GM18520 (cell line): ENCODE results near the gene NAA11.
"Not testable (repeated sequence)": the region's sequence is repeated elsewhere in the genome, so short reads cannot be mapped to it uniquely, and the experiment has no call there.

Experiments used
- ATAC-seq: cut with Tn5 transposase; IDR thresholded peaks from one replicate; pipeline ENCODE4 v1.9.1; 2021; ENCODE audit not compliant: unreplicated experiment

The NAA11 gene

GRCh38 chr4:79311279-79311678, 14.6 kb downstream of the NAA11 start:
- ATAC-seq: no peak

- no peak for ATAC-seq
Measured at GRCh38 chr4:79308971-79309370, 16.9 kb downstream of the NAA11 start.

- ATAC-seq: no peak
Measured at GRCh38 chr4:79308137-79308536, 17.7 kb downstream of the NAA11 start.

GRCh38 chr4:79306795-79307194, 19.1 kb downstream of the NAA11 start:
- ATAC-seq: no peak

- no peak for ATAC-seq
Measured at GRCh38 chr4:79300280-79300679, 25.6 kb downstream of the NAA11 start.

GRCh38 chr4:79298484-79298883, 27.4 kb downstream of the NAA11 start:
- no peak for ATAC-seq

DNA sequence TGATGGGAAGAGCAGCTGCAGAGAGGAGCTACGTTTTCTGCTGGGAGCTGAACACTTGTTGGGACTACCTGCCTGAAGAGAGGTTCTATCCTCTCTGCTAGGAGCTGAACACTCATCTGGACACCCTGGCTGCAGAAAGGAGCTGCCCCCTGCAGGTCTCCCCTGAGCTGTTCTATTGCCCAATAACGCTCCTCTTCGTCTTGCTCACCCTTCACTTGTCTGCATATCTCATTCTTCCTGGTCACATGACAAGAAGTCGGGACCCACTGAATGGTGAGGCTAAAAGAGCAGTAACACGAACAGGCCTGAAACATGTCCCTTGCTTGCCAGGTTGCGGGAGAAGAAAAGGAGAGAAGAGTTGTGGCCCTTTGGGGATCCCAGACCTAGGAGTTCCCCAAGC, 27.8 kb downstream of the NAA11 start:
- ATAC-seq: no peak

- ATAC-seq: no peak
Measured at GRCh38 chr4:79297479-79297878, 28.4 kb downstream of the NAA11 start.

DNA sequence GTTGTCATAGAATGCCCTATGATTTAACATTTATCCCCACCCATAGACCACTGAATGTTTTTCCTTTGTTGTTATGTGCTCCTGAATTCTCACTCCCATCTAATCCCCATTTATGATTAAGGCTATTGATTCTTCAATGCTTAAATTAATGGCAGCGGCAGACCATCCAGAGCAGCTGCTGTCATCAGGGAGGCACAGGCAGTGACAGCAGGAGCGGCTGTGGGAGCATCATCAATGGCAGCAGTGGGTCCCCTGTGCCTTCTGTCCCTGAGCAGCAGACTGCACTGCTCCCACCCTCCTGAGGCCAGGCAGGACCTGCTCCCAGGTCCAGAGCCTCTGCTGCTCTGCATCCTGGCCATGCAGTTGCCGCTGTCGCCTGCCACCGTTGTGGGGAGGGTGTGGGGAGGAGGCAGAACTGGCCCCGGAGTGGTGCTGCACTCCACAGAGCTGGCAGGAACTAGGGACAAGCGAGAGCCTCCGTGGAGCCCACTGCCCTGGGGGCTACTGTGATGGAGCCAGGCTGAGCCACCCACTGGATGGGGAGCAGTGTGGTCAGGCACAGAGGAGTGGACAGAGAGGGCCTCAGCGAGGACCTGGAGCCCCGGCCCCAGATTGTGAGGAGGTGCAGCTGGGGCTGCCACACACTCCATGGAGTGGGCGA, 29.0 kb downstream of the NAA11 start:
- no peak for ATAC-seq

GRCh38 chr4:79295086-79295485, 30.8 kb downstream of the NAA11 start:
- ATAC-seq: no peak

GRCh38 chr4:79294064-79294463, 31.8 kb downstream of the NAA11 start:
- ATAC-seq: no peak

DNA sequence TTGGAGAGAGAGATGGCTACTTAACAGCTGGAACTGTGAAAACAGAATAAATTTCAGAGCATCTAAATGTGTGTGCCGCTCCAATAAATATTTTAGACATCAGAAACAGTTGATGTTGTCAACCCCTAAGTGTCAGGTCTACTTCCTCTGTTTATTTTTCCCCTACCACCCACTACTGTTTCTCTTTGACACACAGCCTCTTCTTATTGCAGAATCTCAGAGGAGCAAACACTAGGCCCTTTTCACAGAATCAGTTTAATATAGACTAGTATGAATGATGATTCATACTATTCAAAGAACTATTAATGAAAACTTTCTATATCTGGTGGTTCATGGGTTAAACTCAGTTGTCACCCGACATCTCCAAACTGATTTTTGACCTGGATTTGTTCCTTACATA, 33.9 kb downstream of the NAA11 start:
- no peak for ATAC-seq

DNA sequence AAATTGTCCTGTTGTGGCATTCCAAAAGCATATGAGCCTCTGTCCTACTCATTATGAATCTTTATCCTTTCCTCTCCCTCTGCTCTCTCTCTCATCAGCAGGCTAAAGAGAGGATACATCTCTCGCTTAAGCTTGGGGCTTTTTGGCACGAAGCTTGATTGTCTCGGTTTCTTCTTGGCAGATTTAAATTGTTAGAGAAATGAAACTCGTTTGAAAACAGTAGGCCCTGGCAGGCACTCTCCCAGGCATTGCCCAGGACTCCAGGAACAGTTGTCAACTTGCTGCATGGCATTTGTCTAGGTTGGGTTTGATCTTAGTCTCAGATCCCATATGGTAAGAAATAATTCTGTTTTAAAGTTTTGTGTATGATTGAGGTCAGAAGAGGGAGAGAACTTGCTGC, 35.5 kb downstream of the NAA11 start:
- no peak for ATAC-seq

DNA sequence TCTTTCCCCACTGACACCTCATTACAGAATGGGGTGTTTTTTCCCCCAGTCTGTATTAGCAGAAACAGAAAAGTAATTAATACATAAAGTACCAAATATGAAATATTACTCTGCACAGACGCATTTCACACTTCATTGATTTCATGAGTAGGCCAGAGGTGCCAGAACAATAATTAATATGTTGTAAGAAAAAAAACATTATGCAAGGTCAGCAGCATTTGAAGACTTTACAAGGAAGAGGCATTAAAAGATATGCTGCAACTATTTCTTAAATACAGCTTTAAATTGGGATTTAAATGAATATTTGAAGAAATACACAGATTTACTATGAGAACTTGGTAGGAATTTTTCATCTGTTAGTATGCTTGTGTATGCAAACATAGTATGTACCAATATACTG, 37.7 kb downstream of the NAA11 start:
- ATAC-seq: no peak

GRCh38 chr4:79287718-79288117, 38.1 kb downstream of the NAA11 start:
- ATAC-seq: no peak

GRCh38 chr4:79287076-79287475, 38.8 kb downstream of the NAA11 start:
- ATAC-seq: no peak

GRCh38 chr4:79281566-79282359, 44.1 kb downstream of the NAA11 start:
- ATAC-seq: no peak

GRCh38 chr4:79277467-79277866, 48.4 kb downstream of the NAA11 start:
- ATAC-seq: not testable (repeated sequence)

- ATAC-seq: no peak
Measured at GRCh38 chr4:79273915-79274314, 51.9 kb downstream of the NAA11 start.

- ATAC-seq: no peak
Measured at GRCh38 chr4:79272761-79273160, 53.1 kb downstream of the NAA11 start.

DNA sequence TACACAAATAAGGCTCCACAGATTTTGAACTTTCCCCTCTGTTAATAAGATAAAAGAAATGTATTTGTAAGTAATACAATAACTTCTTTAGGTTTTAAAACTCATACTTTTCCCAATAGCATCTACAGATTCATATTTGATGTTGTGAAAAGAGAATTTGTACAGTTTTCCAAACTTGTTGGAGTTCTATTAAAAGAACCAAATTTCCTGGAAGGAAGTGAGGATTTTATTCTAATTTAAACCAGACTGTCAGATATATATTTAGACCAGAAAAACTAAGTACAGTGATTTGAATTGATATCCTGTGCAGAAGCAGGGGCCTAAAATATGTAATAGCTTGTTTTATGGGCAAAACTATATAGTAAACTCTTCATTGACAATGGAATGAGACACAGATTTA, 53.7 kb downstream of the NAA11 start:
- no peak for ATAC-seq

GRCh38 chr4:79267671-79268070, 58.2 kb downstream of the NAA11 start:
- no peak for ATAC-seq
